KMS-11 (cell line): ENCODE data around the gene DNAH6.

Source experiments
- H2AFZ ChIP-seq: fragments of 200-600 bp; sonication (generic); 2 replicates; pipeline ENCODE4 v1.6.1; 2016; ENCODE audit warnings: antibody characterized with exemption, mixed run types, low read depth
- H3K27ac ChIP-seq: fragments of 200-600 bp; sonication (generic); 2 replicates; pipeline ENCODE4 v1.6.1; 2016; ENCODE audit warnings: mild to moderate bottlenecking, mixed run types
- H3K27me3 ChIP-seq: fragments of 200-600 bp; sonication (generic); 2 replicates; pipeline ENCODE4 v1.6.1; 2017; ENCODE audit warnings: mild to moderate bottlenecking, low read depth, mixed run types, moderate library complexity; ENCODE audit not compliant: insufficient read depth
- H3K36me3 ChIP-seq: fragments of 200-600 bp; sonication (generic); 2 replicates; pipeline ENCODE4 v1.6.1; 2017; ENCODE audit warnings: mild to moderate bottlenecking, mixed run types; ENCODE audit not compliant: insufficient read depth
- H3K4me1 ChIP-seq: fragments of 200-600 bp; sonication (generic); 2 replicates; pipeline ENCODE4 v1.6.1; 2016; ENCODE audit warnings: mild to moderate bottlenecking, low read depth, mixed run types; ENCODE audit not compliant: poor library complexity, severe bottlenecking
- H3K4me2 ChIP-seq: fragments of 200-600 bp; sonication (generic); 2 replicates; pipeline ENCODE4 v1.7.0; 2016; ENCODE audit warnings: mild to moderate bottlenecking, mixed run types
- H3K4me3 ChIP-seq: fragments of 200-600 bp; sonication (generic); IDR thresholded peaks from 2 replicates; pipeline ENCODE4 v1.6.1; 2017; ENCODE audit warnings: low read depth, low read length, mixed read lengths; ENCODE audit not compliant: insufficient read depth
- H3K79me2 ChIP-seq: fragments of 200-600 bp; sonication (generic); 2 replicates; pipeline ENCODE4 v1.6.1; 2016; ENCODE audit warnings: low read depth, mixed run types; ENCODE audit not compliant: insufficient read depth
- H3K9ac ChIP-seq: fragments of 200-600 bp; sonication (generic); 2 replicates; pipeline ENCODE4 v1.6.1; 2016; ENCODE audit warnings: mild to moderate bottlenecking, mixed run types
- H4K20me1 ChIP-seq: fragments of 200-600 bp; sonication (generic); 2 replicates; pipeline ENCODE4 v1.6.1; 2016; ENCODE audit warnings: mild to moderate bottlenecking, mixed run types; ENCODE audit not compliant: insufficient read depth
- TF ChIP-seq, protein P1 (sequence below): fragments of 200-600 bp; sonication (generic); conservative IDR thresholded peaks from 2 replicates; pipeline ENCODE4 v1.6.1; 2017; ENCODE audit warnings: low read depth, mild to moderate bottlenecking, antibody characterized with exemption, low read length, moderate library complexity, mixed read lengths

Gene DNAH6

DNA sequence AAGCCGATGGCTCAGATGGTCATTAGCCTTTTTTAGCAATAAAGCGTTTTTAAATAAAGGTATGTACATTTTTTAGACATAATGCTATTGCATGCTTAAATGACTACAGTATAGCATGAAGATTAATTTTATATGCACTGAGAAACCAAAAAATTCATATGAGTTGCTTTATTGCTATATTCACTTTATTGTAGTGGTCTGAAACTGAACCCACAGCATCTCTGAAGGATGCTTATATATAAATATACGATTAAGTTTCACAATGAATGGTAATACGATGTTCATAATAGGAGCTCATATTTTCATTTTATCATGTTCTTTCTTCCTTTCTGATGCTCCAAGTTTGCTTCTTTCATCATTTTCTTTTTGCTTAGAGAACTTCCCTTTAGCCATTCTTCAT is 132.8 kb downstream of the DNAH6 start:
- no peaks in the 10 kb centered on the region for H3K36me3 ChIP-seq
- TF ChIP-seq, protein P1, sequence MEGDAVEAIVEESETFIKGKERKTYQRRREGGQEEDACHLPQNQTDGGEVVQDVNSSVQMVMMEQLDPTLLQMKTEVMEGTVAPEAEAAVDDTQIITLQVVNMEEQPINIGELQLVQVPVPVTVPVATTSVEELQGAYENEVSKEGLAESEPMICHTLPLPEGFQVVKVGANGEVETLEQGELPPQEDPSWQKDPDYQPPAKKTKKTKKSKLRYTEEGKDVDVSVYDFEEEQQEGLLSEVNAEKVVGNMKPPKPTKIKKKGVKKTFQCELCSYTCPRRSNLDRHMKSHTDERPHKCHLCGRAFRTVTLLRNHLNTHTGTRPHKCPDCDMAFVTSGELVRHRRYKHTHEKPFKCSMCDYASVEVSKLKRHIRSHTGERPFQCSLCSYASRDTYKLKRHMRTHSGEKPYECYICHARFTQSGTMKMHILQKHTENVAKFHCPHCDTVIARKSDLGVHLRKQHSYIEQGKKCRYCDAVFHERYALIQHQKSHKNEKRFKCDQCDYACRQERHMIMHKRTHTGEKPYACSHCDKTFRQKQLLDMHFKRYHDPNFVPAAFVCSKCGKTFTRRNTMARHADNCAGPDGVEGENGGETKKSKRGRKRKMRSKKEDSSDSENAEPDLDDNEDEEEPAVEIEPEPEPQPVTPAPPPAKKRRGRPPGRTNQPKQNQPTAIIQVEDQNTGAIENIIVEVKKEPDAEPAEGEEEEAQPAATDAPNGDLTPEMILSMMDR: no peak
- no peak overlapping the region for H3K4me3 ChIP-seq
- no peaks in the 10 kb centered on the region for H4K20me1 ChIP-seq
- no peak overlapping the region for H3K27ac ChIP-seq
- H3K4me2 ChIP-seq: no peak overlapping the region
- H3K27me3 ChIP-seq: no peaks in the 10 kb centered on the region
- no peak overlapping the region for H2AFZ ChIP-seq
- no peak overlapping the region for H3K9ac ChIP-seq
- H3K4me1 ChIP-seq: no peaks in the 10 kb centered on the region
- no peaks in the 10 kb centered on the region for H3K79me2 ChIP-seq

- no peaks in the 10 kb centered on the region for H3K27me3 ChIP-seq
- H3K79me2 ChIP-seq: no peaks in the 10 kb centered on the region
- H3K27ac ChIP-seq: no peak overlapping the region
- H3K4me1 ChIP-seq: no peaks in the 10 kb centered on the region
- no peak overlapping the region for H3K9ac ChIP-seq
- H2AFZ ChIP-seq: no peak overlapping the region
- no peak overlapping the region for H3K4me2 ChIP-seq
- TF ChIP-seq, protein P1: no peak
- H4K20me1 ChIP-seq: no peaks in the 10 kb centered on the region
- H3K4me3 ChIP-seq: no peak overlapping the region
- H3K36me3 ChIP-seq: no peaks in the 10 kb centered on the region
Observed at GRCh38 chr2:84649487-84650142, 133.3 kb downstream of the DNAH6 start.

DNA sequence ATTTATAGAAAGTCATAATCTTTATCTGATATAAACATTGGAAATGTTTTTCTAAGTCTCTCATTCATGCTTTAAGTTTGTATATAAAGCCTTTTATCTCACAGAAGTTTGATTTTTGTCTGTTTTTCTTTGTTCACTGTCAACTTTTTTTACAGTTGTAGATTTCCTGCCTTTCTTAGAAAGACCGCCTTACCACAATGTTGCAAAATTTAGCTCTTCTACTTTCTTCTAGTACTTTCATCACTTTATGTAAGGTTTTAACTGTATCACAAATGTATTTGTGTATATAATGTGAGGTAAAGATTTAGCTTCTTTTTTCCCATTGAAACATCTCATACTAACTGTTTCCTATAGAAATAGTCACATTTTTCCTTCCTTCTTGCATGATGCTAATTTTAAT is 136.1 kb downstream of the DNAH6 start:
- no peak overlapping the region for H3K9ac ChIP-seq
- TF ChIP-seq, protein P1: no peak
- H4K20me1 ChIP-seq: no peaks in the 10 kb centered on the region
- H3K27ac ChIP-seq: no peak overlapping the region
- H3K27me3 ChIP-seq: no peaks in the 10 kb centered on the region
- no peaks in the 10 kb centered on the region for H3K36me3 ChIP-seq
- no peak overlapping the region for H3K4me2 ChIP-seq
- no peaks in the 10 kb centered on the region for H3K79me2 ChIP-seq
- H2AFZ ChIP-seq: no peak overlapping the region
- no peak overlapping the region for H3K4me3 ChIP-seq
- no peaks in the 10 kb centered on the region for H3K4me1 ChIP-seq

DNA sequence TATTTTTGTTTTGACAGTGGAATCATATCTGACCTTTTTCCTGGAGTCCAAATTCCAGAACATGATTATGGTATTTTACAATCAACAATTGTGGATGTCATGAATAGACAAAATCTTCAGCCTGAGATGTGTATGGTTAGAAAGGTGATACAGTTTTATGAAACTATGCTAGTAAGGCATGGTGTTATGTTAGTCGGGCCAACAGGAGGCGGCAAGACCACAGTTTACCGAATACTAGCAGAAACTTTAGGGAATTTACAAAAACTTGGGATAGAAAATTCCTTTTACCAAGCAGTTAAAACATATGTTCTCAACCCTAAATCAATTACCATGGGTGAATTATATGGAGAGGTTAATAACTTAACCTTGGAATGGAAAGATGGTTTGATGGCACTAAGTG is 137.0 kb downstream of the DNAH6 start:
- no peak overlapping the region for H3K4me2 ChIP-seq
- no peaks in the 10 kb centered on the region for H3K27me3 ChIP-seq
- TF ChIP-seq, protein P1: no peak
- no peak overlapping the region for H3K4me3 ChIP-seq
- no peaks in the 10 kb centered on the region for H3K4me1 ChIP-seq
- no peaks in the 10 kb centered on the region for H3K36me3 ChIP-seq
- H3K27ac ChIP-seq: no peak overlapping the region
- no peak overlapping the region for H2AFZ ChIP-seq
- H4K20me1 ChIP-seq: no peaks in the 10 kb centered on the region
- no peak overlapping the region for H3K9ac ChIP-seq
- no peaks in the 10 kb centered on the region for H3K79me2 ChIP-seq
